OCI-LY3 (cell line): ENCODE data around the gene DYNC1H1.

Experiments
- H2AFZ ChIP-seq: fragments of 200-600, 300-600 bp; shearing (Covaris generic); 2 replicates; pipeline ENCODE4 v1.6.0; 2014; ENCODE audit warnings: antibody characterized with exemption, low read depth, low read length
- H3K27ac ChIP-seq: fragments of 200-600, 300-600 bp; sonication (generic); 2 replicates; pipeline ENCODE4 v1.5.1; 2014; ENCODE audit warnings: mild to moderate bottlenecking, low read length, moderate library complexity, mixed read lengths
- H3K27me3 ChIP-seq: fragments of 200-600, 300-600 bp; sonication (generic); 2 replicates; pipeline ENCODE4 v1.6.1; 2014; ENCODE audit warnings: low read depth, low read length, mixed read lengths
- H3K36me3 ChIP-seq: fragments of 200-600, 300-600 bp; sonication (generic); replicated peaks from 2 replicates; pipeline ENCODE3; 2014; ENCODE audit warnings: low read depth, low read length, mixed read lengths
- H3K4me1 ChIP-seq: fragments of 300-600, 200-600 bp; sonication (generic); 2 replicates; pipeline ENCODE4 v1.6.1; 2014; ENCODE audit warnings: low read length, mixed read lengths
- H3K4me2 ChIP-seq: fragments of 200-600, 300-600 bp; sonication (generic); 2 replicates; pipeline ENCODE4 v1.6.1; 2014; ENCODE audit warnings: low read length, mixed read lengths
- H3K4me3 ChIP-seq: fragments of 300-600, 200-600 bp; sonication (generic); 2 replicates; pipeline ENCODE4 v1.5.1; 2014; ENCODE audit warnings: antibody characterized with exemption, mild to moderate bottlenecking, low read length, moderate library complexity
- H3K79me2 ChIP-seq: fragments of 300-600, 200-600 bp; shearing (Covaris generic); 2 replicates; pipeline ENCODE4 v1.6.1; 2014; ENCODE audit warnings: mild to moderate bottlenecking, low read length, mixed read lengths
- H3K9ac ChIP-seq: fragments of 300-600, 200-600 bp; shearing (Covaris generic); 2 replicates; pipeline ENCODE4 v1.6.0; 2014; ENCODE audit warnings: mild to moderate bottlenecking, low read length, moderate library complexity
- H3K9me3 ChIP-seq: fragments of 200-600, 300-600 bp; shearing (Covaris generic); 2 replicates; pipeline ENCODE4 v1.6.1; 2014; ENCODE audit warnings: low read length, mixed read lengths; ENCODE audit not compliant: insufficient read depth
- H4K20me1 ChIP-seq: fragments of 200-600, 300-600 bp; sonication (generic); 2 replicates; pipeline ENCODE4 v1.6.1; 2016; ENCODE audit warnings: low read length, mixed read lengths; ENCODE audit not compliant: insufficient read depth
- EZH2phosphoT487 ChIP-seq: fragments of 200-600 bp; shearing (Covaris generic); IDR thresholded peaks from 2 replicates; pipeline ENCODE4 v1.6.1; 2018; ENCODE audit warnings: antibody characterized with exemption, mixed run types, low read depth
- TF ChIP-seq, protein P1 (sequence below): fragments of 200-600, 300-600 bp; sonication (generic); IDR thresholded peaks from 2 replicates; pipeline ENCODE4 v1.5.1; 2014; ENCODE audit warnings: antibody characterized with exemption, low read length, low read depth

Gene DYNC1H1

DNA sequence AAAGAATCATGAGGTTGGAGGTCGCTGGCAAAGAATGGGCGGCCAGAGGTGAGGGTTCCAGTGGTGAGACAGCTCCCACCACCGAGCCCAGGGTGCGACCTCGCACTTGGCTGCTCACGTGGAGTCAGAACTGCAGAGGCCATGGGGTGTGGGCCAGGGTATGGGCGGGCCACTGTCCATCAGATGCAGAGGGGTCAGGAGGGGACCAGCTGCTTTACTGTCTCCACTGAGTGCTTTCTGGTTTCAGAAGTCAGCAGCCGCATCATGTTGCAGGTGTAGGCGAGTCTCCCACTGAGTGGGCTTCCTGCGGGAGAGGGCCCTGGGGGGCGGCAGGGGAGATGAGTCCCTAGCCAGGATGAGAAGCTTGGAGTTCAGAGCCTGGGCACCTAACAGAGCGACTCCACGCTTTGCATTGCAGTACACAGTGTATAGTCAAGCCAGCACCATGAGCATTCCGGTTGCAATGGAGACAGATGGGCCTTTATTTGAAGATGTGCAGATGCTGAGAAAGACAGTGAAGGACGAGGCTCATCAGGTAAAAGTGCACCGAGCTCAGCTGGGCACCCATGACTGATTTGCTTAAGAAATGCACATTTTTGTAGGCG lies 46.9 kb upstream of the DYNC1H1 start:
- 0 out of 2 replicates have a peak overlapping the region, but pooled peaks have one; percentile 24 for H3K27ac ChIP-seq
- H3K27me3 ChIP-seq, result no peaks in the 10 kb centered on the region
- H3K36me3 ChIP-seq, result peaks cover 14% of the 10 kb centered on the region
- peaks cover 9% of the 10 kb centered on the region for H3K4me1 ChIP-seq
- H3K4me2 ChIP-seq, result peak overlapping the region; percentile 54
- no peak for TF ChIP-seq EZH2phosphoT487
- TF ChIP-seq, protein P1, sequence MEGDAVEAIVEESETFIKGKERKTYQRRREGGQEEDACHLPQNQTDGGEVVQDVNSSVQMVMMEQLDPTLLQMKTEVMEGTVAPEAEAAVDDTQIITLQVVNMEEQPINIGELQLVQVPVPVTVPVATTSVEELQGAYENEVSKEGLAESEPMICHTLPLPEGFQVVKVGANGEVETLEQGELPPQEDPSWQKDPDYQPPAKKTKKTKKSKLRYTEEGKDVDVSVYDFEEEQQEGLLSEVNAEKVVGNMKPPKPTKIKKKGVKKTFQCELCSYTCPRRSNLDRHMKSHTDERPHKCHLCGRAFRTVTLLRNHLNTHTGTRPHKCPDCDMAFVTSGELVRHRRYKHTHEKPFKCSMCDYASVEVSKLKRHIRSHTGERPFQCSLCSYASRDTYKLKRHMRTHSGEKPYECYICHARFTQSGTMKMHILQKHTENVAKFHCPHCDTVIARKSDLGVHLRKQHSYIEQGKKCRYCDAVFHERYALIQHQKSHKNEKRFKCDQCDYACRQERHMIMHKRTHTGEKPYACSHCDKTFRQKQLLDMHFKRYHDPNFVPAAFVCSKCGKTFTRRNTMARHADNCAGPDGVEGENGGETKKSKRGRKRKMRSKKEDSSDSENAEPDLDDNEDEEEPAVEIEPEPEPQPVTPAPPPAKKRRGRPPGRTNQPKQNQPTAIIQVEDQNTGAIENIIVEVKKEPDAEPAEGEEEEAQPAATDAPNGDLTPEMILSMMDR, result no peak
- H4K20me1 ChIP-seq, result no peaks in the 10 kb centered on the region
- H2AFZ ChIP-seq, result no peak overlapping the region
- no peaks in the 10 kb centered on the region for H3K9me3 ChIP-seq
- peak overlapping the region; percentile 22; the same call in 1 of the 2 replicates for H3K4me3 ChIP-seq
- H3K9ac ChIP-seq, result no peak overlapping the region
- H3K79me2 ChIP-seq, result no peaks in the 10 kb centered on the region

DNA sequence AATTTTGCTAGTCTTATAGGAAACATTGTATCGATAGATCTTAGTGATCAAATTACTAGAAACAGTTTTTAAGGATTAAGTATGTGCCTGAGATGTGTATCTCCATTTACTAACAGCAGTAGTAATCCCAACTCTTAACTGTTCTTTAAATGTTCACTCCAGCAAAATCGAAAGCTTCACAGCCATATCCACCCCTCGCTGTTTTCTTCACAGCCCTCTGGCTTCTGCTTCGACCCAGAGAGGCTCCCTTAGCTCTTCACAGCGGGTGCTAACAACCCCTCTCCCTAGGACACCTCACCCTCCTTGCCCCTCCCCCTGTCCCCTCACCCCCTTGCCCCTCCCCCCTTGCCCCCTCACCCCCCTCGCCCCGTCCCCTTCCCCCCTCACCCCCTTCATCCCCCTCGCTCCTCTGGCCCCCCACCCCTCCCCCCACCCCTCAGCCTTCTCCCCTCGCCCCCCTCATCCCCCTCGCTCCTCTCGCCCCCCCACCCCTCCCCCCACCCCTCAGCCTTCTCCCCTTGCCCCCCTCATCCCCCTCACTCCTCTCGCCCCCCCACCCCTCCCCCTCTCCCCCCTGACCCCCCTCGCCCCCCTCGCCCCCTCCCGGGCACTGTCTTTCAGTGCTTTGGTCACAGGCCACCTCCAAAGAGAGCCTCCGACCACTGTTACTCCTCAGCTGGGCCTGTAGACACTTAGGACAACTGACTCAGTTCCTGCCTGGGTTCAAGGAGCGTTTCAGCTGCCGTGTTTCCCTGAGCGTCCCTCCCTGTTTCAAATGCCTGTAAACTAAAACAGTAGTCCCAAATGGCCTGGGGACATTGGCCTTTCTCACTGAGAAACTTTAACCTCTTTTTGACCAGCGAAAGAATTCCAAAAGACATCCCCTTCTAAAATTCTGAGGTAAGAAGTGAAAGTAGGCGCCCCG lies 46.0 kb upstream of the DYNC1H1 start:
- Histone ChIP-seq H3K4me2 (peak overlapping the region; percentile 54), H3K27ac (0 out of 2 replicates have a peak overlapping the region, but pooled peaks have one; percentile 24), H3K9me3 (no peaks in the 10 kb centered on the region), H2AFZ (no peak overlapping the region), H3K36me3 (peaks cover 14% of the 10 kb centered on the region), H3K27me3 (no peaks in the 10 kb centered on the region), H3K4me1 (peaks cover 9% of the 10 kb centered on the region), H3K4me3 (peak overlapping the region; percentile 22; the same call in 1 of the 2 replicates), H3K9ac (0 out of 2 replicates have a peak overlapping the region, but pooled peaks have one; percentile 35), H4K20me1 (no peaks in the 10 kb centered on the region), H3K79me2 (no peaks in the 10 kb centered on the region)
- TF ChIP-seq, protein P1, result no peak
- TF ChIP-seq EZH2phosphoT487, result no peak

DNA sequence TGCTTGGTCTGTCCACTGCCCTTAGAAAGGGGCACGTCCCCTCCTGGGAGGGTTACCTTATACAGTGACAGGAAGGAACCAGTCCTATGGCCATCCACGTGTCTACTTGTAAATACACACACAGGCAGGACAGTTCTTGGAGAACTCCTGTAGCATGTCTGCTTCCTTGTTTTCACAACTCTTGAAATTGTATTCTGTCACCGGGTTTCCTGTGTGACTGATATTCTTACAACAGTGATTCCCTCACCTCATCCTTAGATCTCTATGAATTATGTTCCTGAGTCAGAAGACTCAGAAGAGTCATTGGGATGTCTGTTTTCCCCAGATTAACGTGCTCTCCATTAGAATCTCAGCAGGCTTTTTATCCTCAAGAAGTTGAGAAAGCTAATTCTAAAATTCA lies 44.1 kb upstream of the DYNC1H1 start:
- H3K4me1 ChIP-seq, result peaks cover 9% of the 10 kb centered on the region
- no peak overlapping the region for H3K9ac ChIP-seq
- no peaks in the 10 kb centered on the region for H3K9me3 ChIP-seq
- no peaks in the 10 kb centered on the region for H3K27me3 ChIP-seq
- TF ChIP-seq, protein P1, result no peak
- H3K79me2 ChIP-seq, result no peaks in the 10 kb centered on the region
- no peak overlapping the region for H3K27ac ChIP-seq
- no peaks in the 10 kb centered on the region for H4K20me1 ChIP-seq
- H3K36me3 ChIP-seq, result peaks cover 3% of the 10 kb centered on the region
- no peak overlapping the region for H3K4me2 ChIP-seq
- no peak overlapping the region for H3K4me3 ChIP-seq
- no peak overlapping the region for H2AFZ ChIP-seq

DNA sequence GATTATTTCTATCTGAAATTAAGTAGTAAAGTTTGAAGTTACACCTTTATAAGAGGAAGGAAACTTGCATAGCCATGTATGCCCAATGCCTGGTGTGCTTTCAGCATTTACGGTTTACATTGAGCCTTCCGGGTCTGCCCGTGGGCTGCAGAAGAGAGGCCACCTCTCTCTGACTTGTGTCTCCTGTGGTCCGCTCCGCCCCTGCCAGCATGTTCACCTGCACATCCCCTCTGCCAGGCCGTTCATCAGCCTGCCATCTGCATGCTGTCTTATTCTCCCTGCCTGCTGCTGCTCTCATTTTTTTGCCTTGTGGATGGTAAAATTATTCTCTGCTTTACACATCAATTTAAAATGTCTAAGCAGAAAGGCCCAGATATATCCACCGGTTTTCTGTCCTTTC lies 41.5 kb upstream of the DYNC1H1 start:
- Histone ChIP-seq H2AFZ (no peak overlapping the region), H3K79me2 (no peaks in the 10 kb centered on the region), H3K9ac (no peak overlapping the region), H3K9me3 (no peaks in the 10 kb centered on the region), H3K27me3 (no peaks in the 10 kb centered on the region), H3K27ac (no peak overlapping the region), H3K4me3 (no peak overlapping the region), H3K36me3 (peaks cover 3% of the 10 kb centered on the region), H3K4me2 (no peak overlapping the region), H3K4me1 (peaks cover 3% of the 10 kb centered on the region), H4K20me1 (no peaks in the 10 kb centered on the region)
- no peak for TF ChIP-seq EZH2phosphoT487
- TF ChIP-seq, protein P1, result no peak
